ENCODE measurements around the gene ABCA13.
"Not testable (repeated sequence)": the region's sequence is repeated elsewhere in the genome, so short reads cannot be mapped to it uniquely, and the experiment has no call there.

Gene ABCA13

GRCh38 chr7:48177271-48177670, 6.0 kb downstream of the ABCA13 start:
- no peak for DNase-seq

DNA sequence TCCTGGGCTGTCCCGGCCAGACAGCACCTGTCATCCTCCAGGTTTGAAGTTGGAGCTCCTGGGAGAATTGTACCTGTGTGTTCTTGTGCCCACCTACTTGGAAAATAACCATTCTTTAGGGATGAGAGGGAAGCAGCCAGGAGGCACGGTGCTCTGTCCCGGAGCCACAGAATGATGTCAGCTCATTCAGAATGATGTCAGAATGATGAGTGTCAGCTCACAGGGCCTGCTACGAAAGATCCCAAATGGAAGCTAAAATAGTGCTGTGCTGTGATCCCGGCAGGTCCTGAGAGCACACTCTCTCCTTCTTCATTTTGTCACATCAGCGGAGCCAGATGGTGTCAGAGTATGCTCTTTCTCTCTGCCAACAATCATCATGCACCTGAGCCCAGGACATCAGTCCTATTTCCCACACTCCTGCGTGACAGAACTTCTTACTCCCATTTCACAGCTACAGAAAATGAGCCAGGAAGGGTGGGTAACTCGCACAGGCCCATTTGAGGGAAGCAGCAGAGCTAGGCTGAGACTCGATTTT, 8.3 kb downstream of the ABCA13 start:
- DNase-seq: no peak

- no peak for DNase-seq
Measured at GRCh38 chr7:48180981-48181380, 9.7 kb downstream of the ABCA13 start.

DNA sequence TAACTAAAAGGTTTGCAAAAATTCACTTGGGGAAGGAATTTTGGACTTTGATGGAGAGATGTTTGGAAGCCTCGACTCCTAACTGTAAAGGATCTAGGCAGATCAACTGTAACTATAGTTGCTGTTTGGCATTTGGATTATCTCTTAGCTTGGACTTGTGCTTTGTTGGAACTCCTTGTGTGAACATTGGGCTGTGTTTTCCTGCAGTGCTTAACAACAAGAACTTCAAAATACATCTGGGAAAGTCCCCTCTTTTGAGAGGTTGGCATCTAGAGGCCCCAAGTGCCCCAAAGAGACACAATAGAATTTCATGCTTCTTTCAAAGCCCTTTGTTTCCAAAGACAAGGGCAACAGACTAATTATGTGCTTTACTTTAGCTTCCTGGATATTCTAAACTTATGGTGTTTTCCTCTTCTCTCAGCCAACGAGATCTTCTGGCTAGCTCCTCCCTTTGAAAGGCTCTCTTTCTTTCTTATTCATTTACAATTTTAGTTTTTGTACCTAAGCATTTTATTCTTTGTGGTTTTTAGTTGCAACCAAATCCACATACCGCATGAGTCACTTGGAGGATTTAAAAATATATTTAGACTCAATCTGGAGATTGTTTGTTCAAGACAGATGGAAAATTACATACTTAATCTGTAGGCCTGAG, 11.6 kb downstream of the ABCA13 start:
- DNase-seq: no peak

DNA sequence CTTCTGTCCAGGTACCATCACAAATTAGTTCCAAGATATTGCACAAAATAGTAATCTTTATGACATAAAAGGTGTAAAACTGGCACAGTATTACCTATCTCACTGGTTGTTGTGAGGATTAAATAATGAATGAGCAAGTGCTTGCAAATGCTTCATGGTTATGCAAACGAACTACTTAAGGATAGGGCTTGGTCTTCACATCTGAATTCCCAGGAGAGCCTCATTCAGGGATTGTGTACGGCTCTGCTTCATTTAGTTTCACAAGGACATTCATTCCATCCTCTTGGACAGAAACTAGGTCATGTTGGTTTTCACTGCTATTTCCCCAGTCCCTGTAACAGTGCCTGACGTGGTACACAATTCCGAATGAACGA, 12.1 kb downstream of the ABCA13 start:
- DNase-seq: no peak

DNA sequence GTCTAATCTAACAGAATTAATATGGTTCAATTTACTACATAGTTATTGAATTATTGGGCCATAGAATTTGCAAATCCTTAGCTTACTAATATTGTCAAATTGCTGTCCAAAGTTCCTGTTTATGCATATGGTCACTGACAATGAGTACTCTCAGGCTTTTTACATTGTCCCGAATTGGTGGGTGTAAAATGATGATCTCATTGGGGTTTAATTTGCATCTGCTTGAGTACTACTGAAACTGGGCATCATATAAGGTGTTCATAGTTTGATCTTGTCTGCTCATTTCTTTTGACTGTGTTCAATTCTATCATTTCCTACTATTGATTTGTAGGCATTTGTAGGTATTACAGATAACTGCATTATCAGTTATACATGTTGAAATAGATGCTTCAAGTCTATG, 12.7 kb downstream of the ABCA13 start:
- no peak for DNase-seq

- DNase-seq: no peak
Measured at GRCh38 chr7:48188776-48189520, 17.7 kb downstream of the ABCA13 start.

DNA sequence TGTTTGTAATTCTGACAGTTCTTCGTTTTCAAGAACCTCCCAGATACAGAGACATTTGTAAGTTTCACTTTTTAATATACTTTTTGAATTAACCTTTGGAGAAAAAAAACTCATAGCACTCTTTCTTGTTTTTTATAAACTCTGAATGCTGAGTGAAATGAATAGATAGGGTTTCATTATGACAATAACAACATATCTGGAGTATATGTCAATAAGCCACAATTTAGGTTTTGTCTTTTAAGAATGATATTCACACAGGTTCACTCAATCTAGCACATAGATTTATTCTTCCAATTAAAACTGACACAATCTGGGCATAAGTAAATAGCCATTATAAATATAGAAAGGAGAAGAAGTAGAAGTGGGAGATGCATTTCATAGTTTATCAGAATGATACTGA, 21.7 kb downstream of the ABCA13 start:
- DNase-seq: no peak

DNA sequence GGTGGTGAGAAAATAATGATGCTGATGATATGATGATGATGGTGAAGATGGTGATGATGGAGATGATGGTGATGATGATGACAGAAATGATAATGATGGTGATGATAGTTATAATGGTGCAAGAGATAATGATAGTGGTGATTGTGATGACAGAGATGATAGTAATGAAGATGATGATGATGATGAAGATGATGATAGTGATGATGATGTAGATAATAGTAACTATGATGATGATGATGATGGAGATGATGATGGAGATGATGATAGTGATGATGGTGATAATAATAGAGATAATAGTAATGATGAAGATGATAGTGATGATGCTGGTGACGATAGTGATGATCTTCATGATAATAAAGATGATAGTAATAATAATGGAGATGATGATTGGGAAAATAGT, 22.2 kb downstream of the ABCA13 start:
- no peak for DNase-seq

DNA sequence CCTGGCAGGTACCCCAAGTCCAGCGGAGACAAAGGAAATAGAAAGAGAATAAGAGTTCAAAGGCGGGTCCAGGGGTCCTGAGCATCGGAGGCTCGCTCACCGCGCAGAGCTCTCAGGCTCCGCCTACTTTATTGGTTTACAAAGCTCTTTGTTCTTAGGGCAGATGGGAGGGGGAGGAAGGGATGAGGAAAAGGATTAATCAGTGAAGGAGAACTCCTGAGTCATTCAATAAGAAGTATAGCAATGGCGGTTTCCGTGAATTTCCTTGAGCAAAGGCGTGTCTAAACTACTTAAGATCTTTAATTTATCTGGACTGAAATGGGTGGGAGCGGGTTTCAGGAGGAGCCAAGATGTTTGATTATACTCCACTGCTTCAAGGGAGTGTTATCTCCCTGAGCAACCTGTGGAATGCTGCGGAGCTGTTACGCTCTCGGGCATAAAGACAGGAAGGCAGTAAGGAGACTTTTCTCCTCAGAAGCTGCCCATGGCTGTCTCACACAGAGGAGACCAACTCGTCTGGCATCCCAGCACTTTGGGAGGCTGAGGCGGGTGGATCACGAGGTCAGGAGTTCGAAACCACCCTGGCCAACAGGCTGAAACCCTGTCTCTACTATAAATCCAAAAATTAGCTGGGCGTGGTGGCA, 29.8 kb downstream of the ABCA13 start:
- DNase-seq: not testable (repeated sequence)

DNA sequence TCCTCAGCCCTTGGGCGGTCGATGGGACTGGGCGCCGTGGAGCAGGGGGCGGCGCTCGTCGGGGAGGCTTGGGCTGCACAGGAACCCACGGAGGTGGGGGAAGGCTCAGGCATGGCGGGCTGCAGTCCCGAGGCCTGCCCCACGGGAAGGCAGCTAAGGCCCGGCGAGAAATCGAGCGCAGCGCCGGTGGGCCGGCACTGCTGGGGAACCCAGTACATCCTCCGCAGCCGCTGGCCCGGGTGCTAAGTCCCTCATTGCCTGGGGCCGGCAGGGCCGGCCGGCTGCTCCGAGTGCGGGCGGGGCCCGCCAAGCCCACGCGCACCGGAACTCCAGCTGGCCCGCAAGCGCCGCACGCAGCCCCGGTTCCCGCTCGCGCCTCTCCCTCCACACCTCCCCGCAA, 31.7 kb downstream of the ABCA13 start:
- not testable (repeated sequence) for DNase-seq

DNA sequence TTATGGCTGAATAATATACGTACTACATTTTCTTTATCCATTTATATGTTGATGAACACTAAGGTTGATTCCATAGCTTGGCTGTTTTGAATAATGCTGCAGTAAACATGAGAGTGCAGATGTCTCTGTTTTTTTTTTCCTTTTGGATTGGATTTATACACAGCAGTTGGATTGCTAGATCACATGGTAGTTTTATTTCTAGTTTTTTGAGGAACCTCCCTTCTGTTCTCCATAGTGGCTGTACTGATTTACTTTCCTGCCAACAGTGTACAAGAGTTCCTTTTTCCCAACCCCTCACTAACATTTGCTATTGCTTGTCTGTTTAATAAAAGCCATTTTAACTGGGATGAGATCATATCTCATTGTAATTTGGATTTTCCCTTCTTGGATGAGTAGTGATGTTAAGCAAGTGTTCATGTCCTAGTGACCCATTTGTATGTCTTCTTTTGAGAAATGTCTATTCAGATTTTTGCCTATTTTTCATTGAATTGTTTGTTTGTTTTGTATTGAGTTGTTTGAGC, 36.0 kb downstream of the ABCA13 start:
- DNase-seq: no peak

DNA sequence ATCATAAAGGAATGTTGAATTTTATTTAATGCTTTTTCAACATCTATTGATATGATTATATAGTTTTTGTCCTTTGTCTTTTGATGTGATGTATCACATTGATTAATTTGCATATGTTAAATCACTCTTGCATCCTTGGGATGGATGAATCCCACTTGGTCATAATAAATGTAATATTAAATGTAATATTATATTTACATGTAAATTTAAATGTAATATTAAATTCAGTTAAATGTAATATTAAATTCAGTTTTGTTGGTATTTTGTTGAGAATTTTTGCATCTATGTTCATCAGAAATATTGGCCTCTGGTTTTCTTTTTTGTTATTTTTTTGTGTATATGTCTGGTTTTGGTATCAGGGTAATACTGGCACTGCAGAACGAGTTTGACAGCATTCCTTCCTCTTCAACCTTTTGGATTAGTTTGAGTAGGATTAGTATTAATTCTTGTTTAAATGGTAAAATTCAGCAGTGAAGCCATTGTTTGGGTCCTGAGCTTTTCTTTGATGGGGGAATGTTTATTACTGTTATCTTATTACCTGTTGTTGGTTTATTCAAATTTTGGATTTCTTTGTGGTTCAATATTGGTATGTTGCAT, 37.8 kb downstream of the ABCA13 start:
- DNase-seq: no peak

- DNase-seq: no peak
Measured at GRCh38 chr7:48213226-48213625, 42.0 kb downstream of the ABCA13 start.

DNA sequence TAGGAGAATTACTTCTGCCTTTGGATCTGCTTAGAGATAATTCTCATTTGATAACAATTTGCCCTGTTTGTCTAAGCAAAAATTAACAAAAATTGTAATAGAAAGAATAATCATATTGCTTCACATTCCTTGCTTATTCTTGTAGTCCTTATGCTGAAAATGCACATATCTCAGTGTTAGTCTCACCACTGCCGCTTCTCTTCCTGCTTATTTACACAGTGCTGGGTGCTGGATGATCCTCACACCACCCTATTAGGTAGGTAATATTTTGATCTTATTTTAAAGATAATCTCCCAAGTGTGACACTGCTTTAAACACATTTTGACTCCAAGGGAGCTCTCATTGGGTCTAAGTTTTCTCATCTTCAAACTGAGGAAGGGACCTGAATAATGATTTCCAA, 46.0 kb downstream of the ABCA13 start:
- no peak for DNase-seq

- no peak for DNase-seq
Measured at GRCh38 chr7:48217753-48218152, 46.5 kb downstream of the ABCA13 start.

DNA sequence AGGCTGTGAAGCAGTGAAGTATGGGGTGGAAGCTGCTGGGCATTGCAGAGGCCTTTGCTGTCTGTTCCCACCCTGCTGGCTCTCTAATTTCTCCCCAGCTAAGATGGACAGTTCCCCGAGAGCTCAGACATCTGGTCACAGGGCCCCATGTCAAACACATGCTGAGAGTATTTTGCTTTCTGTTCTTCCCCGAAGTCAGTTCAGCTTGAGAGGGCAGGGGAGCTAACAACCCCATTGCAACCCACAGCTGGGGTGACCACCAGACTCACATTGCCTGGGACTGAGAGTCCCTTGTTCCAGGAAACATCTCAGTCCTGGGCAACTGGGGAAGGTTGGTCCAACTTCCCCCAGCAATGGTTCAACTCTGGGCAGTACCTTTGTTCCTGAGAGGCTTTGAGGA, 52.8 kb downstream of the ABCA13 start:
- DNase-seq: no peak

- no peak for DNase-seq
Measured at GRCh38 chr7:48225101-48225500, 53.8 kb downstream of the ABCA13 start.

DNA sequence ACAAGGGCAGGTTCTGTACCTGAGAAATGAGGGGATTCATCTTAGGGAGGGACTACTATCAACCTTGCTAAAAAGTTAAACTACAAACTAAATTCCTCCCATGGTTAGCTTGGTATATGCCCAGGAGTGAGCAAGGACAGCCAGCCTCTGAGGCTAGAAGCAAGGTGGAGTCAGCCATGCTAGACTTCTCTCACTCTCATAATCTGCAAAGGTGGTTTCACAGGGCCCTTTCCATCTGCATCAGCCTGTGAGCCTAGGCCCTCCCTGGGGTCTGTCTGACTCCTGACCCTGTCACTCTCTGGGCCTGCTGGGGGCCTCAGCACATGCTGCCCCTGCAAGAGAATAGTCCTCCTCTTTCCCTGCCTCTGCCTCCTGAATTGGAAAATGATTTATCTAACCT, 66.1 kb downstream of the ABCA13 start:
- no peak for DNase-seq

- DNase-seq: no peak
Measured at GRCh38 chr7:48242846-48243245, 71.6 kb downstream of the ABCA13 start.

GRCh38 chr7:48244864-48245271, 73.6 kb downstream of the ABCA13 start:
- DNase-seq: no peak

GRCh38 chr7:48245751-48246472, 74.7 kb downstream of the ABCA13 start:
- DNase-seq: no peak

GRCh38 chr7:48249166-48249565, 77.9 kb downstream of the ABCA13 start:
- DNase-seq: no peak

All from effector CD4-positive, alpha-beta T cell (primary cell).